K562 (cell line): ENCODE results near the gene ECHDC1.

Experiments used
- KDM5B ChIP-seq: fragments of 200-600 bp; sonication (generic); IDR thresholded peaks from 2 replicates; pipeline ENCODE4 v1.6.1; 2012; ENCODE audit warnings: low read depth, mild to moderate bottlenecking, moderate library complexity, low read length, control low read depth, inconsistent platforms; ENCODE audit not compliant: insufficient replicate concordance
- SRF ChIP-seq, 2 experiments: fragments of 250-450, 450-650 bp in 1 of 2; sonication (Bioruptor Pico) in 1 of 2; sonication (generic) in 1 of 2; formaldehyde crosslinking; IDR thresholded peaks; 2 replicates each; pipeline versions ENCODE4 v1.5.0 to v1.5.1; 2020 to 2022; ENCODE audit warnings: mild to moderate bottlenecking in 1 of 2, missing genetic modification reagents in 1 of 2
- TBL1XR1 ChIP-seq, 2 experiments: IDR thresholded peaks; 2 replicates each; pipeline ENCODE4 v1.6.1; 2012; ENCODE audit warnings: improper control_type of control experiment in 2 of 2, low read length in 2 of 2, mild to moderate bottlenecking in 1 of 2
- ZNF124 ChIP-seq: sonication (generic); formaldehyde crosslinking; IDR thresholded peaks from 2 replicates; pipeline ENCODE4 v1.8.1; 2022; ENCODE audit warnings: missing genetic modification reagents
- TF ChIP-seq, protein P1 (sequence below), 3 experiments: IDR thresholded peaks in 2 of 3; conservative IDR thresholded peaks in 1 of 3; 2 replicates each; pipeline ENCODE4 v1.5.1; 2011 to 2012; ENCODE audit warnings: low read length in 3 of 3, mild to moderate bottlenecking in 3 of 3, control low read depth in 2 of 3, improper control_type of control experiment in 1 of 3, inconsistent platforms in 1 of 3, low read depth in 1 of 3, mixed read lengths in 1 of 3, moderate library complexity in 1 of 3; ENCODE audit not compliant: insufficient read depth in 2 of 3
- TF ChIP-seq, protein P2 (sequence below): fragments of 250-450 bp; sonication (Bioruptor Pico); IDR thresholded peaks from 2 replicates; pipeline ENCODE4 v1.8.0; 2021; ENCODE audit warnings: moderate library complexity, mild to moderate bottlenecking, inconsistent platforms
- TF ChIP-seq, protein P3 (sequence below): fragments of 250-450 bp; sonication (Bioruptor Pico); IDR thresholded peaks from 2 replicates; pipeline ENCODE4 v1.5.0; 2022; ENCODE audit warnings: mild to moderate bottlenecking
- TF ChIP-seq, protein P4 (sequence below): sonication (generic); formaldehyde crosslinking; IDR thresholded peaks from 2 replicates; pipeline ENCODE4 v1.8.0; 2022; ENCODE audit warnings: missing genetic modification reagents, mild to moderate bottlenecking, moderate library complexity, borderline replicate concordance

DNA sequence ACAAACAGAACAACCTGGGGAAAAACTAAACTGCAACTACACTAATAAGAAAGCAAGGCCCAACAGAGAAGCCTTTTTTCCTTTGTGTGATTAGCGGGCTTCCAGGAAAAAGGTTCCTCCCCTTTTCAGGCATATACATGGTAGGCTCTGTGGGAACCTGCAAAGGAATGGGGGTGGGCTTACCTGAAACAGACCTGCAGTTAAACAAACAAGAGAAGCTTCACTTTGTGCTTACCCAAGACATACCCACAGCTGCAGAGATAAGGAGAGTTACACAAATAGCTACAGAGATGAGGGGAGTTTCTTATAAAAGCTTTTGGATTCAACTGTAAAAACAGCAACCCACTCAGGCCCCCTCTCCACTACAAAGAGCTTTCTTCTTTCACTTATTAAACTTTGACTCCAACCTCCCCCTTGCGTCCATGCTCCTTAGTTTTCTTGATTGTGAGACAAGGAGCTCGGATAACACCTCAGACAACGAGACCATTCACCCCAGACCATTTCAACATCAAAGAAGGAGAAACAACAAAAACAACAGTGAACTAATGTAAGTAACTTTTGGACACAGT, 45.8 kb downstream of the ECHDC1 start:
- TF ChIP-seq, protein P1, sequence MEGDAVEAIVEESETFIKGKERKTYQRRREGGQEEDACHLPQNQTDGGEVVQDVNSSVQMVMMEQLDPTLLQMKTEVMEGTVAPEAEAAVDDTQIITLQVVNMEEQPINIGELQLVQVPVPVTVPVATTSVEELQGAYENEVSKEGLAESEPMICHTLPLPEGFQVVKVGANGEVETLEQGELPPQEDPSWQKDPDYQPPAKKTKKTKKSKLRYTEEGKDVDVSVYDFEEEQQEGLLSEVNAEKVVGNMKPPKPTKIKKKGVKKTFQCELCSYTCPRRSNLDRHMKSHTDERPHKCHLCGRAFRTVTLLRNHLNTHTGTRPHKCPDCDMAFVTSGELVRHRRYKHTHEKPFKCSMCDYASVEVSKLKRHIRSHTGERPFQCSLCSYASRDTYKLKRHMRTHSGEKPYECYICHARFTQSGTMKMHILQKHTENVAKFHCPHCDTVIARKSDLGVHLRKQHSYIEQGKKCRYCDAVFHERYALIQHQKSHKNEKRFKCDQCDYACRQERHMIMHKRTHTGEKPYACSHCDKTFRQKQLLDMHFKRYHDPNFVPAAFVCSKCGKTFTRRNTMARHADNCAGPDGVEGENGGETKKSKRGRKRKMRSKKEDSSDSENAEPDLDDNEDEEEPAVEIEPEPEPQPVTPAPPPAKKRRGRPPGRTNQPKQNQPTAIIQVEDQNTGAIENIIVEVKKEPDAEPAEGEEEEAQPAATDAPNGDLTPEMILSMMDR (IDR thresholded peaks at IDR 0.05 in 2 of 3, conservative IDR thresholded peaks at IDR 0.05 in 1 of 3; ENCODE audit: insufficient read depth in 2 of 3, low read depth in 1 of 3, low read length in 3 of 3) = no peak
- TF ChIP-seq KDM5B (no peak), ZNF124 (CRISPR knock-in tag) (no peak), TBL1XR1 (IDR thresholded peaks at IDR 0.05; ENCODE audit: low read length in 2 of 2) (no peak), SRF (CRISPR knock-in tag; IDR thresholded peaks at IDR 0.05) (no peak)
- TF ChIP-seq, protein P2, sequence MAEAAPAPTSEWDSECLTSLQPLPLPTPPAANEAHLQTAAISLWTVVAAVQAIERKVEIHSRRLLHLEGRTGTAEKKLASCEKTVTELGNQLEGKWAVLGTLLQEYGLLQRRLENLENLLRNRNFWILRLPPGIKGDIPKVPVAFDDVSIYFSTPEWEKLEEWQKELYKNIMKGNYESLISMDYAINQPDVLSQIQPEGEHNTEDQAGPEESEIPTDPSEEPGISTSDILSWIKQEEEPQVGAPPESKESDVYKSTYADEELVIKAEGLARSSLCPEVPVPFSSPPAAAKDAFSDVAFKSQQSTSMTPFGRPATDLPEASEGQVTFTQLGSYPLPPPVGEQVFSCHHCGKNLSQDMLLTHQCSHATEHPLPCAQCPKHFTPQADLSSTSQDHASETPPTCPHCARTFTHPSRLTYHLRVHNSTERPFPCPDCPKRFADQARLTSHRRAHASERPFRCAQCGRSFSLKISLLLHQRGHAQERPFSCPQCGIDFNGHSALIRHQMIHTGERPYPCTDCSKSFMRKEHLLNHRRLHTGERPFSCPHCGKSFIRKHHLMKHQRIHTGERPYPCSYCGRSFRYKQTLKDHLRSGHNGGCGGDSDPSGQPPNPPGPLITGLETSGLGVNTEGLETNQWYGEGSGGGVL (CRISPR knock-in tag) = no peak
- TF ChIP-seq, protein P3, sequence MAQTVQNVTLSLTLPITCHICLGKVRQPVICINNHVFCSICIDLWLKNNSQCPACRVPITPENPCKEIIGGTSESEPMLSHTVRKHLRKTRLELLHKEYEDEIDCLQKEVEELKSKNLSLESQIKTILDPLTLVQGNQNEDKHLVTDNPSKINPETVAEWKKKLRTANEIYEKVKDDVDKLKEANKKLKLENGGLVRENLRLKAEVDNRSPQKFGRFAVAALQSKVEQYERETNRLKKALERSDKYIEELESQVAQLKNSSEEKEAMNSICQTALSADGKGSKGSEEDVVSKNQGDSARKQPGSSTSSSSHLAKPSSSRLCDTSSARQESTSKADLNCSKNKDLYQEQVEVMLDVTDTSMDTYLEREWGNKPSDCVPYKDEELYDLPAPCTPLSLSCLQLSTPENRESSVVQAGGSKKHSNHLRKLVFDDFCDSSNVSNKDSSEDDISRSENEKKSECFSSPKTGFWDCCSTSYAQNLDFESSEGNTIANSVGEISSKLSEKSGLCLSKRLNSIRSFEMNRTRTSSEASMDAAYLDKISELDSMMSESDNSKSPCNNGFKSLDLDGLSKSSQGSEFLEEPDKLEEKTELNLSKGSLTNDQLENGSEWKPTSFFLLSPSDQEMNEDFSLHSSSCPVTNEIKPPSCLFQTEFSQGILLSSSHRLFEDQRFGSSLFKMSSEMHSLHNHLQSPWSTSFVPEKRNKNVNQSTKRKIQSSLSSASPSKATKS (CRISPR knock-in tag) = no peak
- TF ChIP-seq, protein P4, sequence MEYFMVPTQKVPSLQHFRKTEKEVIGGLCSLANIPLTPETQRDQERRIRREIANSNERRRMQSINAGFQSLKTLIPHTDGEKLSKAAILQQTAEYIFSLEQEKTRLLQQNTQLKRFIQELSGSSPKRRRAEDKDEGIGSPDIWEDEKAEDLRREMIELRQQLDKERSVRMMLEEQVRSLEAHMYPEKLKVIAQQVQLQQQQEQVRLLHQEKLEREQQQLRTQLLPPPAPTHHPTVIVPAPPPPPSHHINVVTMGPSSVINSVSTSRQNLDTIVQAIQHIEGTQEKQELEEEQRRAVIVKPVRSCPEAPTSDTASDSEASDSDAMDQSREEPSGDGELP (CRISPR knock-in tag) = no peak
